Uterus (tissue), 2 donors: Measurements from ENCODE around the gene LYPD6B.

Experiments
- CTCF ChIP-seq, 4 experiments: fragments of 200-600 bp in 2 of 4; fragments of 450-650 bp in 2 of 4; sonication (generic) in 2 of 4; IDR thresholded peaks; one replicate each; pipeline ENCODE4 v1.5.1; 2016 to 2019; ENCODE audit warnings: antibody characterized with exemption in 4 of 4, mild to moderate bottlenecking in 2 of 4, moderate library complexity in 1 of 4
- POLR2A ChIP-seq, 2 donors: fragments of 450-650 bp; IDR thresholded peaks; one replicate each; pipeline ENCODE4 v1.6.1; 2016; ENCODE audit warnings: antibody characterized with exemption in 2 of 2, mild to moderate bottlenecking in 1 of 2, moderate library complexity in 1 of 2

DNA sequence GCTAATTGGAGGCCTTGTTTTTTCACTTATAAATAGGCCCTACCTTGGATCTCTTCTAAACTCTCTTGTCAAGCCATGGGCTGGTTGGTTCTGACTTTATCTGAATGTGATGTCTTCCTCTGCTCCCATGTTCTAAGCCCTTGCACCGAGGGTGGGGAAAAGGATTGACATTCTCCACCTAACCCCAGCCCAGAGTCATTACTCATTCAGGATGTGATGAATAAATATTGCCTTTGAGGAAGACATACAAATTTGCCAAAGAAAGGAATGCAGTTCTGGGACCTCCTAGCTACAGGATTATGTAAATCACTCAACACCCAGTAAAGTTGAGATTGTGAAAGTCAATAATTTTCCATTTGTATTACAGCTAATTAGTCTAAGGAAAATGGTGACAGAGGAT lies 149.8 kb downstream of the LYPD6B start:
- TF ChIP-seq CTCF (IDR thresholded peaks at IDR 0.05) (no peak), POLR2A (IDR thresholded peaks at IDR 0.05) (no peak)
